Psoas muscle (tissue), 8 donors: ENCODE data around the gene LRRC4C. TPM values are rescaled to one million over a fixed set of nuclear protein-coding genes. Genes with fewer than 3 reads are reported as not detected.

Source experiments
- ATAC-seq, 4 donors: fragments of 200-7000 bp; cut with Tn5 transposase; one replicate each; pipeline ENCODE4 v1.9.1; 2020; ENCODE audit warnings: moderate library complexity in 3 of 4, mild to moderate bottlenecking in 2 of 4
- DNase-seq, 2 donors: peaks; one replicate each; pipeline ENCODE4 v3.0.0-alpha.2; 2020
- H3K27ac ChIP-seq: fragments of 200-600 bp; one replicate; pipeline ENCODE4 v1.8.0; 2022
- H3K27me3 ChIP-seq, 3 donors: fragments of 200-600 bp in 1 of 3; one replicate each; pipeline versions ENCODE4 v1.6.1 to v1.8.0; 2013 to 2022; ENCODE audit warnings: low read length in 2 of 3, mild to moderate bottlenecking in 2 of 3, moderate library complexity in 1 of 3; ENCODE audit not compliant: insufficient read depth in 3 of 3
- H3K36me3 ChIP-seq, 2 donors: fragments of 200-600 bp in 1 of 2; one replicate each; pipeline versions ENCODE4 v1.6.1 to v1.8.0; 2013 to 2022; ENCODE audit warnings: low read depth in 1 of 2, mild to moderate bottlenecking in 1 of 2, moderate library complexity in 1 of 2; ENCODE audit not compliant: insufficient read depth in 1 of 2
- H3K4me1 ChIP-seq: fragments of 200-600 bp; one replicate; pipeline ENCODE4 v1.8.0; 2022
- H3K4me3 ChIP-seq: fragments of 200-600 bp; one replicate; pipeline ENCODE4 v1.8.0; 2022; ENCODE audit warnings: mild to moderate bottlenecking
- H3K9me3 ChIP-seq: fragments of 200-600 bp; one replicate; pipeline ENCODE4 v1.8.0; 2022
- WGBS, 3 donors: extraction: QIAGEN DNeasy Blood & Tissue Kit; methylation state at CpG; one replicate each; pipeline versions ENCODE4 v1.1.6 to v1.1.7; 2013; 5-methylcytosine and 5-hydroxymethylcytosine counted together
- intact Hi-C, 2 donors: fragments of 100-400 bp; cut with DNase I; formaldehyde crosslinking; loops; one replicate each; pipeline versions ENCODE4 v1.11.0 to v1.14.2; 2022
- polyA plus RNA-seq, 3 donors: library from polyadenylated mRNA; stranded (reverse); fragments of 200-250 nt; gene quantifications; one replicate each; pipeline ENCODE4 v1.2.3, GENCODE V29; 2013
- total RNA-seq, 4 donors: library from RNA; stranded (reverse); fragmentation: NEBNext Ultra II Directional in 2 of 4; extraction: Animal tissue kit (Norgen Biotek cat#: 25700) in 2 of 4; gene quantifications; one replicate each; pipeline versions ENCODE4 v1.2.1 to v1.2.4, GENCODE V29; 2021 to 2023
- TF ChIP-seq, protein P1 (sequence below): fragments of 200-600 bp; IDR thresholded peaks from one replicate; pipeline ENCODE4 v1.8.0; 2022; ENCODE audit warnings: antibody characterized with exemption
- donor health status: healthy with polysubstance abuse.
- donor health status: DM: no; HTN: no; CAD: no; lungs with moderate emphysema.
- donor health status: Bipolar disorder and iron deficiency.
- donor health status: healthy.
- donor health status: DM: yes; HTN: yes; CAD: no.
- donor health status: DM: no; HTN: no; CAD: no.
- donor health status: DM: no; HTN: no; CAD: no.
- donor health status: DM: yes; HTN: yes; CAD: no.

Gene LRRC4C
- total and polyA plus RNA-seq, 7 donors = 0.04 to 0.34 (median 0.12) TPM; not detected in 1

- TF ChIP-seq, protein P1, sequence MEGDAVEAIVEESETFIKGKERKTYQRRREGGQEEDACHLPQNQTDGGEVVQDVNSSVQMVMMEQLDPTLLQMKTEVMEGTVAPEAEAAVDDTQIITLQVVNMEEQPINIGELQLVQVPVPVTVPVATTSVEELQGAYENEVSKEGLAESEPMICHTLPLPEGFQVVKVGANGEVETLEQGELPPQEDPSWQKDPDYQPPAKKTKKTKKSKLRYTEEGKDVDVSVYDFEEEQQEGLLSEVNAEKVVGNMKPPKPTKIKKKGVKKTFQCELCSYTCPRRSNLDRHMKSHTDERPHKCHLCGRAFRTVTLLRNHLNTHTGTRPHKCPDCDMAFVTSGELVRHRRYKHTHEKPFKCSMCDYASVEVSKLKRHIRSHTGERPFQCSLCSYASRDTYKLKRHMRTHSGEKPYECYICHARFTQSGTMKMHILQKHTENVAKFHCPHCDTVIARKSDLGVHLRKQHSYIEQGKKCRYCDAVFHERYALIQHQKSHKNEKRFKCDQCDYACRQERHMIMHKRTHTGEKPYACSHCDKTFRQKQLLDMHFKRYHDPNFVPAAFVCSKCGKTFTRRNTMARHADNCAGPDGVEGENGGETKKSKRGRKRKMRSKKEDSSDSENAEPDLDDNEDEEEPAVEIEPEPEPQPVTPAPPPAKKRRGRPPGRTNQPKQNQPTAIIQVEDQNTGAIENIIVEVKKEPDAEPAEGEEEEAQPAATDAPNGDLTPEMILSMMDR = no peak
- 42 to 52% (median 51%) methylated on average over 2 of the region's 2 CpGs for WGBS, 3 donors
- no peak overlapping the region for H3K4me3 ChIP-seq
- intact Hi-C loops = no loop called here
- DNase-seq (no peak), ATAC-seq (no peak)
- no peaks in the 10 kb centered on the region for H3K4me1 ChIP-seq
- H3K9me3 ChIP-seq = no peaks in the 10 kb centered on the region
- H3K36me3 ChIP-seq = no peaks in the 10 kb centered on the region
- H3K27ac ChIP-seq = no peak overlapping the region
- no peaks in the 10 kb centered on the region for H3K27me3 ChIP-seq
These were observed 340.0 kb downstream of the LRRC4C start for GRCh38 chr11:41119484-41119883.

- no peaks in the 10 kb centered on the region for H3K36me3 ChIP-seq
- H3K27me3 ChIP-seq = no peaks in the 10 kb centered on the region
- ATAC-seq (no peak), DNase-seq (no peak)
- H3K4me1 ChIP-seq = no peaks in the 10 kb centered on the region
- H3K9me3 ChIP-seq = no peaks in the 10 kb centered on the region
- intact Hi-C loops = no loop called here
- TF ChIP-seq, protein P1 = no peak
- H3K27ac ChIP-seq = no peak overlapping the region
- 50 to 60% (median 60%) methylated on average over 2 of the region's 2 CpGs for WGBS, 3 donors
- no peak overlapping the region for H3K4me3 ChIP-seq
These were observed 340.9 kb downstream of the LRRC4C start for GRCh38 chr11:41118521-41118920.

DNA sequence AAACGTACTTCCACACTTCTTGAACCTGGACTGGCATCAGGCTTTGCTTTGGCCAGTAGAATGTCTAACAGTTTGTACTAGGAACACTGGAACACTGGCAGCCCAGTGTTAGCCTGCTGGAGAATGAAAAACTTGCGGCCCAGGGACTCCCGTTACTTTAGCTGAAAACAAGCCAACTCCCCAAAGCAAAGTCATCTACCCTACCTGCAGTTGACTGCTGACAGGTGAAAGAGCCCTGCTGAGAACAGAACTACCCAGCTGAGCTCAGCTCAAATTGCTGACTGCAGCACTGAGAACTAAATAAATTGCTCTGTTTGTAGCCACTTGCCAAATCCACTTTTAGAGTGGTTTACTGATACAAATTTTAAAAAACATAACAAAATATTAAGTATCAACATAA, 342.5 kb downstream of the LRRC4C start:
- no peaks in the 10 kb centered on the region for H3K9me3 ChIP-seq
- intact Hi-C loops = no loop called here
- DNase-seq (no peak), ATAC-seq (no peak)
- no peaks in the 10 kb centered on the region for H3K36me3 ChIP-seq
- no peak overlapping the region for H3K27ac ChIP-seq
- TF ChIP-seq, protein P1 = no peak
- 40 to 50% (median 49%) methylated on average over 3 of the region's 3 CpGs for WGBS, 3 donors
- no peaks in the 10 kb centered on the region for H3K4me1 ChIP-seq
- no peaks in the 10 kb centered on the region for H3K27me3 ChIP-seq
- H3K4me3 ChIP-seq = no peak overlapping the region

GRCh38 chr11:41115066-41115465, 344.4 kb downstream of the LRRC4C start:
- DNase-seq (no peak), ATAC-seq (no peak)
- TF ChIP-seq, protein P1 = no peak
- H3K27ac ChIP-seq = no peak overlapping the region
- intact Hi-C loops = no loop called here
- H3K4me3 ChIP-seq = no peak overlapping the region
- no peaks in the 10 kb centered on the region for H3K27me3 ChIP-seq
- no peaks in the 10 kb centered on the region for H3K36me3 ChIP-seq
- H3K9me3 ChIP-seq = no peaks in the 10 kb centered on the region
- H3K4me1 ChIP-seq = no peaks in the 10 kb centered on the region

DNA sequence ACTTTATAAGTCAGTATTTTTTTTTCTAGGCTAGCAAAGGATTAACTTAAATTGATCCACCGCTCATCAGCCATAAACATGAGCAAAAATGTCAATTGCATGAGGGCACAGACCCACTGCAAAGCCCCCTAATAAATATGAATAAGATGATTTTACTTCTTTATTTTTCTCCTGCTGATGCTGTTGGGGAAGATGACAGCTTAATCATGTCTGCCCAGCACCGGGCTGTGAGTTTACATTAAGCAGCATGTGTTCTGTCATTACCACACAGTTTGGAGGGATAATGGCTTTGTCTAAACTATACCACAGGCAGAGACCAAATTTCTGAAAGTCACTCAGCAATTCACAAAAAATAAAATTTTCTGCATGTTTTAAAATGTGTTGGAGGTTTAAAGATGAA, 346.3 kb downstream of the LRRC4C start:
- Histone ChIP-seq H3K4me1 (no peaks in the 10 kb centered on the region), H3K4me3 (no peak overlapping the region), H3K27me3 (no peaks in the 10 kb centered on the region), H3K9me3 (no peaks in the 10 kb centered on the region), H3K27ac (no peak overlapping the region), H3K36me3 (no peaks in the 10 kb centered on the region)
- WGBS, 3 donors = 44 to 46% (median 45%) methylated on average over 2 of the region's 2 CpGs
- TF ChIP-seq, protein P1 = no peak
- intact Hi-C loops = no loop called here
- ATAC-seq (no peak), DNase-seq (no peak)
